ENCODE data around the gene CCNA1.

- TF ChIP-seq, protein P1, sequence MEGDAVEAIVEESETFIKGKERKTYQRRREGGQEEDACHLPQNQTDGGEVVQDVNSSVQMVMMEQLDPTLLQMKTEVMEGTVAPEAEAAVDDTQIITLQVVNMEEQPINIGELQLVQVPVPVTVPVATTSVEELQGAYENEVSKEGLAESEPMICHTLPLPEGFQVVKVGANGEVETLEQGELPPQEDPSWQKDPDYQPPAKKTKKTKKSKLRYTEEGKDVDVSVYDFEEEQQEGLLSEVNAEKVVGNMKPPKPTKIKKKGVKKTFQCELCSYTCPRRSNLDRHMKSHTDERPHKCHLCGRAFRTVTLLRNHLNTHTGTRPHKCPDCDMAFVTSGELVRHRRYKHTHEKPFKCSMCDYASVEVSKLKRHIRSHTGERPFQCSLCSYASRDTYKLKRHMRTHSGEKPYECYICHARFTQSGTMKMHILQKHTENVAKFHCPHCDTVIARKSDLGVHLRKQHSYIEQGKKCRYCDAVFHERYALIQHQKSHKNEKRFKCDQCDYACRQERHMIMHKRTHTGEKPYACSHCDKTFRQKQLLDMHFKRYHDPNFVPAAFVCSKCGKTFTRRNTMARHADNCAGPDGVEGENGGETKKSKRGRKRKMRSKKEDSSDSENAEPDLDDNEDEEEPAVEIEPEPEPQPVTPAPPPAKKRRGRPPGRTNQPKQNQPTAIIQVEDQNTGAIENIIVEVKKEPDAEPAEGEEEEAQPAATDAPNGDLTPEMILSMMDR (conservative IDR thresholded peaks at IDR 0.05), result no peak
- TF ChIP-seq ZFX (IDR thresholded peaks at IDR 0.05), result no peak
Measured at GRCh38 chr13:36447501-36447900, 15.2 kb downstream of the CCNA1 start.
